ENCODE measurements around the gene MEGF6. TPM values are rescaled to one million over a fixed set of nuclear protein-coding genes. Genes with fewer than 3 reads are reported as not detected.

MEGF6 gene
- total and polyA plus RNA-seq, 11 donors = 1.9 to 16.2 (median 5.1) TPM

DNA sequence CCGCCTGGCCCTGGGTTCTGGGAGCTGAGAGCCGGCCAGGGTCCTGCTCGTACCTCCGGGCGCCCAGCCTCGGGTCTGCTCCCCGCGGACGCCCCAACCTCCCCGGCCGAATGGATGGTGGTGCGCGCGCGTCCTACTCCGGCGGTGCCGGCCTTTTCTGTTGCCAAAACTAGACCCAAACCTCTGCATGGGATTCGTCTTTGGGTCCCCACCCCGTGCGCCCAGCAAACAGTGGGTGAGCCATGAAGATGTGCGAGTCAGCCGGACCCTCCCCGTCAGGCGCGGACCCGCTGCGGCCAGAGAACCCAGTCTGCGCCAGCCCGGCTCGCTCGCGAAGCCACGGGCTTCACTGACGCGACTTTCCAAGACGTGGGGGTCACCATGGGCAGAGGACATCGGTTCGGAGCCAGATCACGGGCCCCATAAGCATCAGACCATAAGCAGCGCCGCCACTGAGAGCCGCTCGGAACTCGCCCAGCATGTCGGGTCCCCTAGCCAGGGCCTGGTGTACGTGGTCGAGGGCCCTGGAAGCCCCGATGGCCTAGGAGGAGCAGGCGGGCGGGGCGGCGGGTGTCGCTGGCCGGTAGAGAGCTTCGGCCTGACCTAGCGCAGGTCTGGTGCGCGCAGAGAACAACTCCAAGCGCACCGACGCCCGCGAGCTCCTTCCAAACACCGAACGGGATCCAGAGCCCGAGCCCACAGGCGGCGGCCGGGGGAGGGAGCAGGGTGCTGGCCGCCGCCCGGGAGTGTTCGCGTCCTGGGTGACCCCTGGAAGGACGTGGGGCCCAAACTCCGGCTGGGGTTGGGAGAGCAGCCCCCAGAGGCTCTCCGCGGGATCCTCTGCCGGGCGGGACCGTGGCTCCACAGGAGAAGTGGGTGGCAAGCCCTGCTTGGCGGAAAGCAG, 40.0 kb upstream of the MEGF6 start:
- H3K36me3 ChIP-seq = peaks cover 0 to 18% (median 13%) of the 10 kb centered on the region in 9 donors
- intact Hi-C loops (cut with DNase I) = no loop called here
- peak overlapping the region in 11 of 12 donors; percentile 14 to 98 (median 84) for H3K4me3 ChIP-seq
- no peaks in the 10 kb centered on the region for H3K9me3 ChIP-seq
- peaks cover 6 to 48% (median 30%) of the 10 kb centered on the region in 12 donors for H3K4me1 ChIP-seq
- ATAC-seq = no peak
- TF ChIP-seq, protein P1, sequence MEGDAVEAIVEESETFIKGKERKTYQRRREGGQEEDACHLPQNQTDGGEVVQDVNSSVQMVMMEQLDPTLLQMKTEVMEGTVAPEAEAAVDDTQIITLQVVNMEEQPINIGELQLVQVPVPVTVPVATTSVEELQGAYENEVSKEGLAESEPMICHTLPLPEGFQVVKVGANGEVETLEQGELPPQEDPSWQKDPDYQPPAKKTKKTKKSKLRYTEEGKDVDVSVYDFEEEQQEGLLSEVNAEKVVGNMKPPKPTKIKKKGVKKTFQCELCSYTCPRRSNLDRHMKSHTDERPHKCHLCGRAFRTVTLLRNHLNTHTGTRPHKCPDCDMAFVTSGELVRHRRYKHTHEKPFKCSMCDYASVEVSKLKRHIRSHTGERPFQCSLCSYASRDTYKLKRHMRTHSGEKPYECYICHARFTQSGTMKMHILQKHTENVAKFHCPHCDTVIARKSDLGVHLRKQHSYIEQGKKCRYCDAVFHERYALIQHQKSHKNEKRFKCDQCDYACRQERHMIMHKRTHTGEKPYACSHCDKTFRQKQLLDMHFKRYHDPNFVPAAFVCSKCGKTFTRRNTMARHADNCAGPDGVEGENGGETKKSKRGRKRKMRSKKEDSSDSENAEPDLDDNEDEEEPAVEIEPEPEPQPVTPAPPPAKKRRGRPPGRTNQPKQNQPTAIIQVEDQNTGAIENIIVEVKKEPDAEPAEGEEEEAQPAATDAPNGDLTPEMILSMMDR (IDR thresholded peaks at IDR 0.05) = no peak
- no peak for TF ChIP-seq POLR2A (IDR thresholded peaks at IDR 0.05)
- 2 to 13% (median 4%) methylated on average over 16 to 83 of the region's 83 CpGs for WGBS, 4 donors
- no peak overlapping the region for H3K27ac ChIP-seq
- peaks cover 26 to 58% (median 34%) of the 10 kb centered on the region in 9 donors for H3K27me3 ChIP-seq
- DNase-seq = peak in 2 of 5 donors; percentile 23 to 58

DNA sequence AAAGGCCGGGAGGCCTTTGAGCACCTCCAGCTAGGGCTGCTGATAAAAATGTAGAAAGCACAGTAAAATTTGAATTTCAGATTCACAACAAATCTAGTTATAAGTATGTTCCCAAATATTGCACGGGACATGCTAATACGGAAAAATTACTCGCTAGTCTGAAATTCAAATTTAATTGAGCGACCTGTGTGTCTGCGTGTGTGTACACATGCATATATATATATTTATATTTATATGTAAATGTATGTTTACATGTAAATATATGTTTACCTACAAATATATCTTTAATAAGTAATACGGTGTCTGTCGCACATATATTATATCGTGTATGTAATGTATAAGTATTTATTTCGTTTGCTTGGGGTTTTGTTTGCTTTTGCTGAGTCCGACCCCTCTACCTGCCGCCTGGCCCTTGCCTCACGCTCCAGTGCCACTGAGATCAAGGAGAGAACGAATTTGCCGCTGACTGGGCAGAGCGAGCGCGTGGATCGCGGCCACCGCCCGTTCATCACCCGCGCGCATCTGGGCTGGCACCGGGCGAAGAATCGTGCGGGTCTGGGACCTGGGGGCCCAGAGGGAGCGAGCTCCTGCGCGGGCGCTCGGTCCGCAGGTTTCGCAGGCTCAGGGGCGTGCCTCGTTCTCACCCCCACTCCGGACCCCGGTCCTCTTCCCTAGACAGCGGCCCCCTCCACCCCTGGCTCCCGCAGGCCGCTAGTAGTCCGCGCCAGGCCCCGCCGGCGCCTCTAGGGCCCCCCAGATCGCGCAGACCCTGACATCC, 39.1 kb upstream of the MEGF6 start:
- DNase-seq = peak in 1 of 5 donors; percentile 25
- Histone ChIP-seq H3K27ac (no peak overlapping the region), H3K27me3 (peaks cover 26 to 54% (median 34%) of the 10 kb centered on the region in 9 donors), H3K4me3 (peak overlapping the region; percentile 5 to 99 (median 88)), H3K36me3 (peaks cover 0 to 26% (median 20%) of the 10 kb centered on the region in 9 donors), H3K4me1 (peaks cover 6 to 48% (median 30%) of the 10 kb centered on the region in 12 donors), H3K9me3 (no peaks in the 10 kb centered on the region)
- TF ChIP-seq, protein P1 (IDR thresholded peaks at IDR 0.05) = no peak
- no peak for TF ChIP-seq POLR2A (IDR thresholded peaks at IDR 0.05)
- 8 to 15% (median 9%) methylated on average over 20 to 50 of the region's 50 CpGs for WGBS, 4 donors
- intact Hi-C loops (cut with DNase I) = no loop called here
- ATAC-seq = no peak

DNA sequence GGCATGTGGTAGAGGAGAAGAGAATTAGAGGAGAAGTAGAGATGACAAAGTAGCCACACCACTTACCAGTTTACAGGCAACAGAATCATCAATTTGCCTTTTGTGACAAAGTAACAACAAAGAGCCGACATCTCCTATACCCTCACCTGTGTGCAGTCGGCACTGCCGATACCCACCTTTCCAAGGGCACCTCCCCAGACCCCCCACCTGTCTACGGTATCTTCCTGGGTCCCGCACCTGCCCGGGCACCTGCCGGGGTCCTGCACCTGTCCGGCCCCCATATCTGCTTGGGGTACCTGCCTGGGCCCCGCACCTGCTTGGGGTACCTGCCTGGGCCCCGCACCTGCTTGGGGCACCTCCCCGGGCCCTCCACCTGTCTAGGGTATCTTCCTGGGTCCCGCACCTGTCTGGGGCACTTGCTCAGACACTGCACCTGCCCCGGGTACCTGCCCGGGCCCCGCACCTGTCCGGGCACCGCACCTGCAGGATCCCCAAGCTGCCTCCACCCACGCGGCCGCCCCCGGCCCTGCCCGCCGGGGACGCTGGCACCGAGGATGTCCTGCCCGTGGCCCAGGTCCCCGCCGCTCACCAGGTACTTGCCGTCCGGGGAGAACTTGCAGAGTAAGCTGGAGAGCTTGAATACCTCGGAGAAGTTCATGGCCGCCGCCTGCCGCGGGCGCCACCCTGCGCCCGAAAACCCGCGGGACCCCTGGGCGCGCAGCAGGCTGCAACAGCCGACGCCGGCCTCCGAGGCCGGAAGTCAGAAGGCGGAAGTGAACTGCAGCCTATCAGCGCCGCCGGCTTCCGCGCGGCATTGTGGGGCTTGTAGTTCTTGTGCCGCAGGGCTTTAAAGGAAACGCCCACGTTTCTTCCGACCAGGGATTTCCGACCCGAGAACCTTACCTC, 38.3 kb upstream of the MEGF6 start, which contains the start of gene WRAP73:
Gene WRAP73 (minus strand): TSS at position 762 of the 906 bp plus-strand sequence. CDS start 104 bp downstream, at position 658.
- 4 to 9% (median 5%) methylated on average over 35 to 60 of the region's 60 CpGs for WGBS, 4 donors
- peaks cover 26 to 45% (median 33%) of the 10 kb centered on the region in 9 donors for H3K27me3 ChIP-seq
- peak within 1 kb of the TSS in 8 of 12 donors; percentile 19 to 65 (median 56) for H3K27ac ChIP-seq
- no peaks in the 10 kb centered on the region for H3K9me3 ChIP-seq
- peaks cover 0 to 31% (median 28%) of the 10 kb centered on the region in 9 donors for H3K36me3 ChIP-seq
- peak; percentile 21 to 85 for TF ChIP-seq POLR2A (IDR thresholded peaks at IDR 0.05)
- TF ChIP-seq, protein P1 (IDR thresholded peaks at IDR 0.05) = peak in 4 of 12 donors; percentile 8 to 41 (median 26)
- peak; percentile 90 to 94 (median 93) for DNase-seq
- H3K4me3 ChIP-seq = peak within 1 kb of the TSS; percentile 53 to 99 (median 92)
- intact Hi-C loops (cut with DNase I) = loop anchor here in 1 of 10 donors (10.0 kb wide), 1 partner anchor 75 kb away; no protein-coding TSS in a partner anchor
- peaks cover 6 to 45% (median 30%) of the 10 kb centered on the region in 12 donors for H3K4me1 ChIP-seq
- ATAC-seq = peak; percentile 92 to 95 (median 94)

All from heart left ventricle (tissue), 16 donors.